NCI-H524 (cell line): Measurements from ENCODE around the gene ZNF503.
A peak's percentile ranks its signal among the peaks of the same experiment; 100 is the strongest.

Experiments
- DNase-seq, 2 experiments: peaks; one replicate each; lab custom pipeline; 2025; lab: John Stamatoyannopoulos, UW

ZNF503 gene

DNA sequence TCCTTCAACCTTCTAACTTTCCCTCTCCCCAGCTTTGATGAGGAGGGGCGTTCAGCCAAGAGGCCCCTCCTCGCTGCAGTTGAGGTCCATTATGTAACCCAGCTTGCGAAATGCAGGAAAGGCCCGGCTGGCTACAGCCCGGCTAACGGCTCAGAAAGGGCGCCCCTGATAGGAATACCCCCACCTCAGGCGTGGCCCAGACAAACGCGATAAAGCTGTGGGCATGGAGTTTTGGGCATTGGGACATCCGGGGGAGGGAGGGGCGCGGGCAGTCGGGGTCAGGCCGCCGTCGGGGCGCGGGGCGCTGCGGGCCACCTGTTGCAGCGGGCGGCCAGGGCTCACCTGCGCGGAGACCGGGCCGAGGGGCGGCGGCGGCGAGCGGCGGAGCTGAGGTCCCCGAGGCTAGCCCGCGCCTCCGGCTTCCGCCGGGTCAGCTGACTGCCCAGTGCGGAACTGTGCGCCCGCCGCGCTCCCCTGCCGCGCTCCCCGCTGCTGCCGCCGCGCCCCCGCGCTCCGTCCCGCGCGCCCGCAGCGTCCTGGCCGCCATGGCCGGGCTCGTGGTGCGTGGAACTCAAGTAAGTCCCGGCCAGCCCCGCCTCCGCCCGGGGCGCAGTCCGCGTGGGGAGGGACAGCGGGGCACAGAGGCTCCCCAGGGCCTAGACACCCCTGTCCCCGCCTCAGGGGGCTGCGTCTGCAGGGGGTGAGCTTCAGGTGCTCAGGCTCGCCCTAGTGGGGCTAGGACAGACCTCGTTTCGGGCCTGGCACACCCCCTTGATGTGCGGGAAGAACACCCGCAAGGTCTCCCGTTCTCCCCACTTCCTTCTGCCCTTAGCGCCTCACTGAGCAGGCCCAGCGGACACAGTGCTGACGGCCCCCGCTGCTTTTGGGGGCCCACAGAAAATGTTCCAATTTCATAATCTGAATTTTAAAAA, 29.9 kb upstream of the ZNF503 start, which contains the start of gene LRMDA:
Gene LRMDA (plus strand): TSS at position 445 of the 932 bp plus-strand sequence.
- DNase-seq, result no peak

DNA sequence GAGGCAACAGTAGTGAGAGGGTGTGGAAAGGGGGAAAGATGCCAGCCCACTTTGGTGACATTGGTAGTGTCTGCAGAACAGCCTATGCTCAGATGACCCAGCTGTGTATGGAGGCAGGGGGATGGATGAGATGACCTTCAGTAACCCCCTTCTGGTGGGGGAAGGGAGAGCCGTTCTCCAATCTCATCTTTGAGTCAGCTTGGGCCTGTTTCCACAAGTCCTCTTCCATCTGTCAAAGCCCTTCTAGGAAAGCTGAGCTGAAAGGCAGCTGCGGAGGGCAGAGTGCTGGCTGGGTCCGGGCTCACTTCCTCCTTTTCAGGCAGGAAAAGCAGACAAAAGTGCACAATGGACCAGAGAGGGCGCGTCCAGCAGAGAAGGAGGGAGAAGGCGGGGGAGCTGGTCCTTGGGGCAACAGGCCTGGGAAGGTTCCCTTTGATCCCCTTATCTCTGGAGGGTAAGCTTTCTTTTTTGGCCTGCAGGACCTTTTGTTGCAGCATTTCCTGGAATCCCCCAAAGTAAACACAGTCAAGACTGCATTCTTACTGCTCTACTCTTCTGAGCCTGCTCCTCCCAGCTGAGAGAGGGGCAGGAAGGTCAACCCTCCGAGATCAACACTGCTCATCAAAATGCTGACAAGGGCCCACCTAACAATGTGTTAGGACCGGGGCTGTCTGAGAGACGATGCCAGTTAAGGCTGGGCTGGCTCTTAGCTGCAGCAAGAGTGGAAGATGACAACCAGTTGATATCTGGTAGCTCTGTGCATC, 28.6 kb upstream of the ZNF503 start:
- peak in 1 of 2 experiments; percentile 36 for DNase-seq

DNA sequence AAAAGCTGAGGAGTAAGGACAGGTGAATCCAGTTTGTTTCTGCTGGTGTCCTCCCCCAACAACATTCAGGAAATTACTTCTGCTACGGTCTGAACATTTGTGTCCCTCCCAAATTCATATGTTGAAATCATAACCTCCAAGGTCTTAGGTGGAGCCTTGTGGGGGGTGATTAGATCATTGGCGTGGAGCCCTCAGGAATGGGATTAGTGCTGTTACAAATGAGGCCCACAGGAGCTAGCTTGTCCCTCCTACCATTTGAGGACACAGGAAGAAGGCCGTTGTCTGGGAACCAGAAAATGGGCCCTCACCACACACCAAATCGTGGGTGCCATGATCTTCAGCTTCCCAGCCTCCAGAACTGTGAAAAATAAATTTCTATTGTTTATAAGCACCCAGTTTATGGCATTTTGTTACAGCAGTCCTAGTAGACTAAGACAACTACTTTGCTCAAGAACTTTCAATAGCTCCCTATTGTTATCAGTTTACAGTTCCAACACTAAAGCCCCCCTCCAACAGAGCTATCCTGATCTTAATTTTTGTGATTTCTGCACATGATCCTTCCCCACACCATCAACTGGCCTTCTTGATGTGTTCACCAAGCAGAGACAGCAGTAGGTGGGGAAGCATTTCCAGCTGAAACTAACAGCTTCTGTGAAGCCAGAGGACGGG, 27.7 kb upstream of the ZNF503 start:
- DNase-seq, result no peak

DNA sequence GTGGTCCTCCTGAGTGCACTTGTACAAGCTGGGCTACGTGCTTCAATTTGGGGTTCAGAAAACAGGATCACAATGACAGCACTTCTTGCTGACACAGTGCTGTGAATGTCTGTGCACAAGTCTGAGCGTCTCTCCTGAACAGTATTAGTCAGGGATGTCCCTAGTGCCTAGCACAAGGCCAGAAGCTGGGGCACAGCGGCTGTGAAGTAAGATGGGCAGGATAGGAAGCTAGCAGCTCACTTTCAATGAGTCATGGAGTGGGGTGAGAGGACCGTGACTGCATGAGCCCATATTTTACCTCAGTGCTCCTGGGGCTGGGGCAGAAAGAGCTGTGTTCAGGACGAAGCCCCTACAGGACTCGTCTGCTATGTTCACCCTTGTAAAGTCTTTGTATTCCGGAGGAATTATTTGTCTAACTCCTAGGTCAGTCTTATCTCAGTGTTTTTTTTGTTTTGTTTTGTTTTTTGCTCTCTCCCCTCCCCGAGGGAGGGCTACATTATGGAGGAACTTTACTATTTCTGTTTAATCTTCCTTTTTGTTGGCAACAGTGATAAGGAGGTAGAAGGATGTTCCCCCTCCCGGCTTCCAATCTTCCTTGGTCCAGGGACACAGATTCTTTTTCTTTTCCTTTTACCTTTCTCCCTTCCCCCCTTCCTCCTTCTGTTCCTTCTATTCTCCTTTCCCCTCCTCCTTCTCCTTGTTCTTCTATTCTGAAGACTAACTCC, 27.0 kb upstream of the ZNF503 start:
- no peak for DNase-seq

DNA sequence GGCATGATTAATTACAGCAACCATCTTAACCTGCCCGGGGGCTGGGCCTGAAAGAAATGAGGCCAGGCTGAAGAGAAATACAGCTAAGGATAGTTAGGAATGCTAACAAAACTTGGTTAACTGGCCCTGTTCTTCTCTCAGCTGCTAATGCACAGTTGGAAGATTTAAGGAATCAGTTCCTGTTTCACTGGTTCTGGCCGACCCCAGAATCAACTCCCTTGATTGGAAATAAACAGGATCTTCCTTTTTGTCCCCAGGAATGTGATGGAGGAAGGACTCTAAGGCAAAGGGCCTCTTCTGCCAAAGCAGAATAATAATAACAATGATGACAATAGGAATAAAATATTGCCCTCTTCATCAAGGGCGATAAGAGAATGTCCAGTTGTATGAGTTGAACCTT, 26.4 kb upstream of the ZNF503 start:
- DNase-seq, result no peak

DNA sequence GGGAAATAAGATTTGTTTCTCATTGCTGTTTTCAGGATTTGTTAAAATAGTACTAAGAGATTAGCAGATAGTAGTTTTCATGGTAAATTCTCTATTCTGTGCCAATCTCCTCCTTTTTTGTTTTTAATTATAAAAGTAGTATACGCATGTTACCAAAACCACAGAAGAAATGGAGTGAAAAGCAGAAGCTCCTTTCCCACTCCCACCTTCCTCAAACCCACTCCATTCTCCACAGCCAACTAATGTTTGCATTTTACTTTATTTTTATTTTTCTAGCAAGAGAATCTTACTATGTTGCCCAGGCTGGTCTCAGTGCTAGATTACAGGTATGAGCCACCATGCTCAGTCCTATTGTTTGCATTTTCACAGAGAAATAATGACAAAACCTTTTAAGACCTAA, 25.3 kb upstream of the ZNF503 start:
- no peak for DNase-seq

DNA sequence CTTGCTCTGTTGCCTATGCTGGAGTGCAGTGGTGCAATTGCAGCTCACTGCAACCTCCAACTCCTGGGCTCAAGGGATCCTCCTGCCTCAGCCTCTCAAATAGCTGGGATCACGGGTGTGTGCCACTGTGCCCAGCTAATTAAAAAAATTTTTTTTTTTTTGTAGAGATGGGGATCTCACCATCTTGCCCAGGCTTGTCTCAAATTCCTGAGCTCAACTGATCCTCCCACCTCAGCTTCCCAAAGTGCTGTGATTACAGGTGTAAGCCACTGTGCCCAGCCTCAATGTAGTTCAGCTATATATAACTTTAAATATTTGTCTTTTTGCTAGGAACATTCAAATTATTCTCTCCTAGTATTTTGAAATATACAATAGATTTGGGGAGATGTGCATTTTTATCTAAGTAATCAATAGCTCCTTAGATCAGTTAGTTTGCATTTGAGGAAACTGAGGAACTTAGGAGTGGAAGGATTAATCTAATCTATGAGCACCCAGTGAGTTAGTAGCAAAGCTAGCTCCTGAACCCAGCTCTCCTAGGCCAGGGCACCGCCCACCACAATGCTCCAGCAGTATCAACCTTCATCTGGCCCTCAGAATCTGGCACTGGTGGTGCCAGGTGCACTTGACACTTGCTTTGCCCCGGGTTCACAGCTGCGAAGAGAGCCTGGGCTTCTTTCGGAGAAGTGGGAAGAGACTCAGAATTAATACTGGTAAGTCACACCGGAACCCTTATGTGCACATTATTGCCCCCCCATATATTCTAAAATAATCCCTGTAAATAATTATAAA, 23.9 kb upstream of the ZNF503 start:
- no peak for DNase-seq

DNA sequence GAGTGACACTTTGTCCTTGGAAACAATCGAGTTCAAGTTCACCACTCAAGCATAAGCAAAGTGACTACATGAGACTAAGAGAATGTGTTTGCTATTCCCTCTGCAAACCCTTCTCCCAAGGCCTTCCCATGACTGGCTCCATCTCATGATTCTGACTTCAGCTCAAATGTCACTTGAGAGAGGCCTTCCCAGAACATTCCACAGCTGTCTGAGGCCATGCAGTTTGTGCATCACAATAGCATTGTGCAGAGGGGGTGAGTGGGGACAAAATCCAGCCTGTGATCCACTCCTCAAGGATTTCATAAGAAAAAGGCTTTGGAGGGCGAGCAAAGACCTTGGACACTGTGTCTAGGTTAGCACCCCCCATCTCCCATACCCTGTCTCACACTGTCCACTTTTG, 23.0 kb upstream of the ZNF503 start:
- DNase-seq, result no peak

DNA sequence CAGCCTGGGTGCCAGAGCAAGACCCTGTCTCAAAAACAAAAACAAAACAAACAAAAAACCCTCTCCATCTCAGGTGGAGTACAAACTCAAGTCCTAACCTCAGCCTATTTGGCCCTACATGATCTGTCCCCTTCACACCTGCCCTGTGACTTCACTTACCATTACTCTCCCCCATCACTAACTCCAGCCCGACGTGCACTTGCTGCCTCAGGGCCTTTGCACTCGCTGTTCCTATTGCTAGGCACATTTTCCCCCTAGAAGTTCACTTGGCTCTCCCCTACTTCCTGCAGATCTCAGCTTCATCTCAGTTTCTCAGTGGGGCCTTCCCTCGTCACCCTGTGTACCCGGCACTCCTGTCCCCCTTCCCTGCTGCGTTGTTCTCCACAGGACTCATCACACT, 21.3 kb upstream of the ZNF503 start:
- DNase-seq, result no peak

DNA sequence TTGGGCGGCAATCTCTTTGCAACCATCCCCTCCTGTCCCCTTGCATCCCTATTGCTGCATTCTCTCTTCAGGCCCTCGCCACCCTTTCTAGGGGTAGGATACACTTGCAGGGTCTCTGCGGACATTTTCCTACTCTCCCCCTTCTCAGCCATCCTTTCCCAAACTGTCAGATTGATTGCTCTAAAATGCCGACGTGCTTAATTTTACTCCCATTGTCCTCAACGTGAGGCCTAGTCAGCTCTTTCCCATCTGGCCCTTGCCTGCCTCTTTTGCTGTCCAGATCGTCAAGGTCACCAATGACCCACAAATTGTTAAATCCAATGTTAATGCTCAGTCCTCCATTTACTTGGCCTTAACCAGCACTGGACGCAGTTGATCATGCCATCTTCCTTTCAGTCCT, 17.1 kb upstream of the ZNF503 start:
- no peak for DNase-seq

DNA sequence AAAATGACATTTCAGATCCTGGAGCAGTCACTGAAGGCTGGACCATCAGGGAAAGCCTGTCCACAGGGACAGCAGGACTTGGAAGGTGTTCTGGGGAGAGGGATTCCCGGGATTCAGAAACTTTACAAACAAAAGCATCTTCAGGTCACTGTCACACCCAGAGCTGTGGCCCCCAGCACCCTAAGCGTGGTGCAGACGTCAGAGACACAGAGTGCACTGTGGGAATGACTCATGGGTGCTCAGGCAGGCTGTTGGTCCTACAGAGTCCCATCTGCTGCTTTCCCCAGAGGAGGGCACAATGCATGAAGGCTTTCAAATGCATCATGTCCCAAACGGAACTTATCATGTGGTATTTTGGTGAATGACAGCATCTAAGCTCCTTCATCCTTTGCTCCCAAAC, 16.7 kb upstream of the ZNF503 start:
- DNase-seq, result no peak

DNA sequence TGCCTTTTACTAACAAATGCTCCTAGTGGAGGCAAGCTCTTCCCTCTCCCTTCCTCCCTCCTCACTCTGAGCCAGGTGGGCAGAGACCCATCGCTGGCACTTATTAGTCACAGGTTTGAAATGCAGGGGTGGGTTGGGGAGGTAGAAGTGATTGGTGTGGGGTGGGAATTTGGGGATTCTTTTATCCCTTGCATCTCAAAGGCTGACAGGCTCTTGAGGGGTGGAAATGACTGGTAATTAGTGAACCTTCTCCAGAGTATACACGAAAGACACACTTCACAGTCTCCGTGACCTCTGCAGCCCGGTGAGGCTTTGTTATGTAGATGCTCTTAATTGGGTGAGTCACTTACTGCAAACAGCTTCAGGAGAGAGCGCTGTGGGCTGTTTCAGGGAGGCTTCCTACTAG, 16.0 kb upstream of the ZNF503 start:
- DNase-seq, result no peak

DNA sequence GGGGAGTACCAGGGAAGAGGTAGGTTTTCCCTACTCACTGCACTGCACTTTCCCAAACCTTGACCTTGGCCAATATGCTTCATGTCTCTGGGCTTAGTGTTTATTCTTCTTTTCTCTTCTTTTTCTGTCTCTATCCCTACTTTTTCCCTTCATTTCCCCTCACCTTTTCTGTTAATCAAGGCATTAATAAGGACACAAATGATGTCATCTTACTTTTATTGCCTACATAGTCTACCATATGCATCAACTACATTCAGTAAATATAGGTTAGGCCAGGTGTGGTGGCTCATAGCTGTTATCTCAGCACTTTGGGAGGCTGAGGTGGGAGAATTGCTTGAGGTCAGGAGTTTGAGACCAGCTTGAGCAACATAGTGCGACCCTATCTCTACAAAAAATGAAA, 13.0 kb upstream of the ZNF503 start:
- DNase-seq, result no peak

DNA sequence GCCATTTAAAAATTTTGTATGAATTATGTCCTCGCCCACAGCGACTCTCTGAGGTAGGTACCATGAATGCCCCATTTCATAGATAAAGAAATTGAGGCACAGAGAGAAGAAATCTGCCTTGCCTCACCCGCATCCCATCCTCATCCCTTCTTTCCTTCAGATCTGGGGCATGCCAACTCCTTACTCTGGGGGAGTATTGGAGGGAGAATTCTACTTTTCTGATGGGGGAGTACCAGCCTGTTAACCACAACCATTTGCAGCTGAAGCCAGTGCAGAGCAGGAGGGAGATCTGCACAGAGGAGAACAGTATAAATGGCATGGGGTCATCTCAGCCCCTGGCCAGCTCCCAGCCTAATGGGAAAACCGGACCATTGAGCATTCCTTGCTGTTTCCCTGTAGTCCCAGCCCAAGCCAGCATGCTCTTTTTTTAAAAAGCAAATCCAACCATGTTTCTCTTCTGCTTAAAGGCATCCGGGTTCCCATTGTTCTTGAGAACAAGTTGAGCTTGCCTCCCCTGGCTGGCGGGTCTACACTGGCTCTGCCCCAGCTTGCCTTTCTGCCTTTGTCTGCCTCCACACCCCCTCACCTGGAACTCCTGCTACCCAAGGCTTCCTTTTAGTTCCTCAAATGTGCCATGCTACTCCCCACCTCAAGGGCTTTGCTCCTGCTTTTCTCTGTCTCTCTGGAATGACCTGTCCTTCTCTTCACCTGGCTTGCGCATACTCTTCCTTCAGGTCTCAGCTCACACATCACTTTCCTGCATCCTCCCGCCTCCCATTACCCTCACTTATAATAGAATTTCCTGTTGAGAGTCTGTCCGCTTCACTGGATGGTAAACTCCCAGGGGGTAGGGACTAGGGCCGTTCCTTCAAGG, 8.8 kb upstream of the ZNF503 start:
- DNase-seq, result no peak

DNA sequence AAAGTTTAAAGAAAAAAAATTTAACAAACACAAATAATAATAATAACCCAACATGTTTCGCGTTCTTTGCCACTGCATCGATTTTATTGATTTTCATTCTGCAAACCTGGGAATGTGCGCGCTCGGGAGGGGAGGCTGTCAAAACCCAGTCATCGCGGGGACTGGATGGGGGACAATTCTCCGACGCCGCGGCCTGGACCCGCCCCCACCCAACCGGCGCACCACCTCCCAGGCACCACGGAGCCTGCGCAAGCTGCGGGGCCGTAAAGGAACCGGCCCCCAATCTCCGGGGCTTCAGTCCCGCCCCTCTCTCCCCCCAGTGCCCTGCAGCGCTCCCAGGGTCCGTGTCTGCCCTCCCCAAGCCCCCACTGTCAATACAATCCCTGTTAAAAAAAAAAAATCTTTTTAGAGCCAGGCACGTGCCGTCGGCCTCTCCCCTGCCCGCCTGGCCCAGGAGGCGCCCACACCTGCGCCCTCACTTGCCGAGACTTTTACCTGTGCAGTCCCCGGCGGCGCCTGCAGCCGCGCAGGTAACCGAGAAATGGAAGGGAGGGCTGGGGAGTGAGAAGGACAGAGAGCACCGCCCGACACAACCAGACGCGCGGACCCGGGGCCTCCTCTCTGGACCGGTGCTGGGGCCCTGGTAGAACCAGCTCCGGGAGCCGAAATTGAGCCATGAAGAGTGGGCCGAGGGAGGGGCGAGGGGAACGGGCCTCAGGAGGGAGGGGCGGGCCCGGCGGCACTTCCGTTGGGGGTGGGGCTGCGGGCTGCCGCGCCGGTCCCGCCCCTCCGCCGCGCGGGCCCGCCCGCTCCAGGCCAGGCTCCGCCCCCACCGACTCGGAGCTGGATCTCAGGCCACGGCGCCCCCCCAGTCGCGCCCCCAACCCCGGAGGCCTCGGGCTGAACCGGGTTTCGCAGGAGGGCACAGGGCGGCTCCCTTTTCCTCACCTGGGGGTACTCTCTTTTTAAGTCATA, 7.6 kb upstream of the ZNF503 start:
- DNase-seq, result peak; percentile 11 to 20

DNA sequence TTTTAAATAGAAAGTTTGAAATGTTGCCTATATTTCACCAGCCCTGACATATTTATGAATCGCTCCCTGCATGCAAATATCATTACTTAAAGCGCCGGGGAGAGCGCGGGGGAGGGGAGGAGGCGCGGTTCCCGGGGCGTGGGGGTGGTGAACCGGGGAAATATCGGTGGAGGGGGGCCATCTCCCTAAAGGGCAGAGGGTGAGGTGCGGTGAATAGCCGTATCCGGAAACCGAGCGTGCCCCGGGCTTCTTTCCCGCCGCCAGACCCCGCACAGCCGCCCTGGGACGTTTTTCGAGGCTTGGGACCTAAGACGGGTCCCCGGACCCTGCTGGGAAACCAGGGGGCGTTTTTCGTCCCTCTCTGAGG, 6.9 kb upstream of the ZNF503 start:
- no peak for DNase-seq

DNA sequence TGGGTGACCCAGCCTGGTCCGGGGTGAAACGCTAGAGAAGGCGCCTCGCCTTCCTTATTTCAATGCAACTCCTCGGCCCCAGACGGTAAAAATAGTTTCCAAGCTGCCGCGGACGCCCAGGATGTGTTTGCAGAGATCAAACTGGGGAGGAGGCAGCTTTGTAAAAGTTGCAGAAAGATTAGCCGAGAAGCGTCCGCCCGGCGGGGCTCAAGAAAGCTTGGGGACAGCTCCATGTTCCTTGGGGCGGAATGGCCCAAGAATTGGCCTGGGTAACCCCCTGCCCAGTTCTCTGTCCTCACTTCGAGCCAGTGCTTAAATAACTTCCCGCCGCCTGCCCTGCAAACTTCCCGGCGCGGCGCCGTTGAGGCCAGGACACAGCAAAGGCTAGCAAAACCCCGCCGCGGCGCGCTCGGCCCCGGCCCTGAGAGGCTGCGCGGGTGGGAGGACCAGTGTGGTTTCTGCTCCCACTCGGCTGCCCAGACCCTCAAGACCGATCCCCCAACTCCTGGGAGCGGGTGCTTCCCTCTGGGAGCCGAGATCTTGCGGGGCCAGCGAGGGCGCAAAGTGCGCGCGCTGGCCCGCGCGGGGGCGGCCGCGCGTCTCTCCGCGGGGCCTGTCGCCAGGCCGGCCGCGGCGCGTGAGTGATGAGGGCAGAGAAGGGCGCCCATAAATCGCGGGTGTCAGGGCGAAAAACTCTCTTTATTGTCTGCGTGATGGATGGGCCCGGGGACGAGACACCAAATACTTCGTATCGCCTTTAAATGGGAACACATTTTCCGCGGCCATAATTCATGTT, 6.3 kb upstream of the ZNF503 start:
- DNase-seq, result no peak

DNA sequence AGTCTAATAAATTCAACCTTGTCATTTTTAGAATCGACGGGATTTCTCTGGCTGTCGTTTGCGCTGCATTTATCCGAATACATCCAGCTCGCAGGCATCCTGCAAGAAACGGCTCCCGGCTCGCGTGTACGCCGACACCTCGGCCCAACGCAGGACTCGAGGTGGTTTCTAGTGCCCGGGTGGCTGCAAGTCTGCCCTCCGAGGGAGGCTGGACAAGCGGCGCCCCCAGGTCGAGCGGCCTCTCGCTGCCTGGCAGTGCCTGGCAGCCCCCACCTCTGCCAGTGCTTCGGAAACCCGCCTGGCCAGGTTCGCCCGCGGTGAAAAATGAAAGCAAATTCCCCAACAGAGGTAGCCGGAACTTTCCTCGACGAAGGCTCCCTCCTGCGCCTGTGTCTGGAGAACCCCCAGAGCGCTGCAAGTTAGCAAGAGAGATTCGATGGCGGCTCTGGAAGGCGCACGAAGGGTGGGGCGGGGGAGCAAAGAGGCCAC, 5.7 kb upstream of the ZNF503 start:
- DNase-seq, result no peak
